VCaP (cell line): ENCODE measurements around the gene DIP2B.

Experiments used
- H3K27ac ChIP-seq: fragments of 450-650 bp; 2 replicates; pipeline ENCODE4 v1.5.1; 2017
- CTCF ChIP-seq: fragments of 450-650 bp; conservative IDR thresholded peaks from 2 replicates; pipeline ENCODE4 v1.5.1; 2017; ENCODE audit warnings: mild to moderate bottlenecking, moderate library complexity

Gene DIP2B

DNA sequence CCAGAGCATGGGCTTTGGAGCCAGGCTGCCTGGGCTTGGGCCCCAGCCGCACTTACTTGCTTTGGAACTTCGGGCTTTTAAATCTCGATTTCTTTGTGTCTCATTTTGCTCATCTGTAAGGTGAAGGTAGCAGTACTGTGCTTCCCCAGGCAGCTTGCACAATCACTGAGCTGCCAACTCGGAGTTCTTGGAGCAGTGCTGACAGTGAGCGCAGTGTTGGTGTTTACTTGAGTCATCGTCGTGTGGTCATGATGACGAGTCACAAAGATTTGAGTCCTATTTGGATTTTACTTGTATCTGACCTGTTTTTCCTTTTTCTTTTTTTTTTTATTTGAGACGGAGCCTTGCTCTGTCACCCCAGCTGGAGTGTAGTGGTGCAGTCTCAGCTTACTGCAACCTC lies 227.8 kb downstream of the DIP2B start:
- no peak for TF ChIP-seq CTCF
- peak overlapping the region; percentile 31; the same call in 1 of the 2 replicates for H3K27ac ChIP-seq

- H3K27ac ChIP-seq, result peak overlapping the region; percentile 31; the same call in 1 of the 2 replicates
- no peak for TF ChIP-seq CTCF
These were observed 228.9 kb downstream of the DIP2B start for GRCh38 chr12:50733706-50734105.

DNA sequence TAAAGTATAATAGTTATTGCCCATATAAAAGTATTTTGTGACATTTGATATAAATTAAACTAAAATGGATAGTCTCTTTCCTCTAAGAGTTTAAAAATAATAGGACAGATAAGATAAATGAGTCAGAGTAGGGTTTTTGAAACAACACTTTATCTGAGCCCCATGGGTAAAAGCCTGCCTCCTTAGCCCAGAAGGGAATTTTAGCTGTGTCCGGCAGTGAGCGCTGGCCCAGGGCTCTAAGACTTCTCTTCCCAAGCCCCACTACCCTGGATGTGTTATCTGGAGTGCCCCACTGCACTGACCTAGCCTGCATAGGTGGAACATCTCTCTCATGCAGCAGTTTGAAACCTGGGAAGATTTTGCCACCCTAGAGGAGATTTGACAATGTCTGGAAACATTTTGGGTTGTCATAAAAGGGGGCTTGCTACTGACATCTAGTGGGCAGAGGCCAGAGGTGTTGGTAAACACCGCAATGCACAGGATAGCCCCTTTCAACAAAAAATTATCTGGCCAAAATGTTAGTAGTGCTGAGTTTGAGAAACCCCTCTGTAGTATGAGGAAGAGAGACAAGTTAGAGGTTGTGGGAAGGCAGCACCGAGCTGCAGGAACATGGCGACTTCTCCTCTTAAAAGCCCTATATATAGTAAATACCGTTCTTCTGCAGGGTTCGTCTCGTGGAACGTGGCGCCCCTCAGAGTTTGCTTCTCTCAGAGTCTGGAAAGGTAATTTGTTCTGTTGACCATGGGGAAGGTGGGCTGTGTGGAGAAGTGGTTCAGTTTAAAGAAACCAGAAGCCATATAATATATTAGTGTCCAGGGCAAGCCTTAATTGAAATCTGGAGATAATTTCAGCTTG lies 229.9 kb downstream of the DIP2B start:
- H3K27ac ChIP-seq, result peak overlapping the region; percentile 31
- peak; percentile 83 for TF ChIP-seq CTCF

DNA sequence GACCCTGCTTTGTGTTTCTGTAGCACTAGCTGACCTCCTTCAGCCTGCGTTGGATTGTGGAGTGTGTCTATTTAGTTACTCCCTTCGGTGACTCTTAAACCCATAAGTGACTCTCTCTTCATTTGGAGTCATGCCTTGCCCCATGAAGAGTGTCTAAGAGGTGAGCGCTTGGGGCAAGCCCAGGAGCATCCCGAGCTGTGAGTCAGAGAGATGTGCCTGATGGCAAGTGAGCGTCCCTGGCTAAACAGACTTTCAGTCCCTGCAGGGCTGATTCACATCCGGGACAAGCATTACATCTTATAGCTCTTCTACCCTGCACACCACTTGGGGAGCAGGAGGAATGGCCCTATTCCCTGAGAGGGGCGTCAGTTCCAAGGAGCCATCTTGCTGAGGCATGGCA lies 234.8 kb downstream of the DIP2B start:
- no peak for TF ChIP-seq CTCF
- H3K27ac ChIP-seq, result no peak overlapping the region

- TF ChIP-seq CTCF, result no peak
- peak overlapping the region; percentile 72 for H3K27ac ChIP-seq
These were observed 235.5 kb downstream of the DIP2B start for GRCh38 chr12:50740307-50740706.

GRCh38 chr12:50742776-50743175 lies 238.0 kb downstream of the DIP2B start:
- H3K27ac ChIP-seq, result peak overlapping the region; percentile 72; the same call in 1 of the 2 replicates
- TF ChIP-seq CTCF, result no peak

GRCh38 chr12:50745861-50746260 lies 241.1 kb downstream of the DIP2B start:
- TF ChIP-seq CTCF, result no peak
- H3K27ac ChIP-seq, result no peak overlapping the region
